Mesodermal cell (in vitro differentiated cells): ENCODE results near the gene SLC36A3.
"Not testable (repeated sequence)": the region's sequence is repeated elsewhere in the genome, so short reads cannot be mapped to it uniquely, and the experiment has no call there.

Experiments used
- H3K27ac ChIP-seq: 2 replicates; pipeline ENCODE4 v1.7.0; 2013; ENCODE audit warnings: mild to moderate bottlenecking, low read depth, low read length, moderate library complexity; ENCODE audit not compliant: severe bottlenecking
- H3K36me3 ChIP-seq: 2 replicates; pipeline ENCODE4 v1.7.1; 2013; ENCODE audit warnings: mild to moderate bottlenecking, low read length, moderate library complexity; ENCODE audit not compliant: control insufficient read depth, insufficient read depth
- H3K4me1 ChIP-seq: one replicate; pipeline ENCODE4 v1.7.1; 2013; ENCODE audit warnings: mild to moderate bottlenecking, low read length; ENCODE audit not compliant: insufficient read depth, control insufficient read depth, poor library complexity, severe bottlenecking
- H3K4me3 ChIP-seq: 2 replicates; pipeline ENCODE4 v1.7.0; 2013; ENCODE audit warnings: low read length, control low read depth, mild to moderate bottlenecking; ENCODE audit not compliant: insufficient read depth, poor library complexity, severe bottlenecking; ENCODE audit errors: extremely low read depth
- H3K9me3 ChIP-seq: 2 replicates; pipeline ENCODE4 v1.7.1; 2013; ENCODE audit warnings: mild to moderate bottlenecking, low read length, moderate library complexity; ENCODE audit not compliant: control insufficient read depth
- WGBS, 2 experiments: methylation state at CpG; one replicate each; pipeline ENCODE4 v1.1.5; 2013; ENCODE audit warnings: missing lambda C conversion rate in 2 of 2; ENCODE audit not compliant: insufficient coverage in 2 of 2; 5-methylcytosine and 5-hydroxymethylcytosine counted together

Gene SLC36A3

GRCh38 chr5:151327585-151327984 lies 24.0 kb upstream of the SLC36A3 start:
- H3K4me1 ChIP-seq = no peaks in the 10 kb centered on the region
- H3K9me3 ChIP-seq = no peaks in the 10 kb centered on the region
- WGBS, 2 experiments = 100% methylated on average over 1 of the region's 2 CpGs; no CpG with 5 or more reads in 1 of the 2 experiments
- H3K4me3 ChIP-seq = no peak overlapping the region
- no peak overlapping the region for H3K27ac ChIP-seq
- no peaks in the 10 kb centered on the region for H3K36me3 ChIP-seq

DNA sequence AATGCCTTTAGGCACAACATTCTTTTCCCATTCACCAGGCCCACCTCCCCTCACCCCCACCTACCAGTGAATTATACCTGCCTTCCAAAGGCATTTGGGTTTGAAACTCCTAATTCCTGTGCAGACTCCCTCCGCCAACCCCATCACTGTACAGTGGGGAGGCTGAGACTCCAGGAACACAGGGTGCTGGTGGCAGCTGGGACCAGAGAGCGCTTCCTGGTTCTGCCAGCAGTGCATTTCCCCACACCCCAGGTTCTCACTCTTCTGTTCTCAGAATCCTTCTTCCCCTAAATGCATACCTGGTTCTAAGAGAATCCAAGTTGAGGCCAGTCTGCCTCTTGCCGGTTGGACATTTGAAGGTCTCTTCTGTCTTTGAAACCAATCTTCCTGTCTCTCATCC lies 22.7 kb upstream of the SLC36A3 start:
- WGBS, 2 experiments = 84 to 86% methylated on average over 2 to 3 of the region's 3 CpGs
- Histone ChIP-seq H3K36me3 (no peaks in the 10 kb centered on the region), H3K4me3 (no peak overlapping the region), H3K9me3 (no peaks in the 10 kb centered on the region), H3K27ac (no peak overlapping the region), H3K4me1 (no peaks in the 10 kb centered on the region)

DNA sequence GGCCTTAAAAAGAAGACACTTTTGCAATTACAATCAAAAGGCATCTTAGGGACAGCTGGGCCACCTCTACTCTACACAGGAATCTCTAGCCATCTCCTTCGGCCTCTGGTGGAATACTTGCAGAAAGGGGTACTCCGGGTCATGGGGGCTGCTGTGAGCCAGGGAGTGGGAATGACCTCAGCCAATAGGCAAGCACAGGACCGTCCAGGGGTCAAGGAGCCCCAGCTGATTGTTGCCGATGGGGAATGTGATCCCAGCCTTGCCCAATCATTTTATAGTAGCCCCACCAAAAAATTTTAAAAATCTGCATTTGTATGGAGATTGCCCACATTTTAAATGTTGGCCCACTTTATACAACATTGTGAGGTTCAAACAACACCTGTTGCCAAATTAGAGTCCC lies 16.9 kb upstream of the SLC36A3 start:
- H3K4me3 ChIP-seq = no peak overlapping the region
- no peaks in the 10 kb centered on the region for H3K36me3 ChIP-seq
- no peak overlapping the region for H3K27ac ChIP-seq
- no peaks in the 10 kb centered on the region for H3K9me3 ChIP-seq
- H3K4me1 ChIP-seq = no peaks in the 10 kb centered on the region
- 89% methylated on average over 3 of the region's 4 CpGs; no CpG with 5 or more reads in 1 of the 2 experiments for WGBS, 2 experiments

GRCh38 chr5:151318850-151319732 lies 15.5 kb upstream of the SLC36A3 start:
- Histone ChIP-seq H3K4me1 (no peaks in the 10 kb centered on the region), H3K27ac (no peak overlapping the region), H3K9me3 (no peaks in the 10 kb centered on the region), H3K36me3 (no peaks in the 10 kb centered on the region), H3K4me3 (no peak overlapping the region)
- 56 to 86% methylated on average over 1 to 2 of the region's 2 CpGs for WGBS, 2 experiments

GRCh38 chr5:151317871-151318270 lies 14.3 kb upstream of the SLC36A3 start:
- Histone ChIP-seq H3K27ac (no peak overlapping the region), H3K9me3 (no peaks in the 10 kb centered on the region)
- WGBS, 2 experiments = 100% methylated on average over 1 of the region's 2 CpGs

GRCh38 chr5:151315998-151316597 lies 12.5 kb upstream of the SLC36A3 start:
- H3K4me1 ChIP-seq = no peaks in the 10 kb centered on the region
- 50 to 64% methylated on average over 3 to 5 of the region's 8 CpGs for WGBS, 2 experiments
- H3K9me3 ChIP-seq = peaks cover 5% of the 10 kb centered on the region
- H3K4me3 ChIP-seq = no peak overlapping the region
- no peak overlapping the region for H3K27ac ChIP-seq
- H3K36me3 ChIP-seq = no peaks in the 10 kb centered on the region

More at GRCh38 chr5:151317871-151318270, 14.3 kb upstream of the SLC36A3 start:
- Histone ChIP-seq H3K4me1 (no peaks in the 10 kb centered on the region), H3K36me3 (no peaks in the 10 kb centered on the region), H3K4me3 (no peak overlapping the region)

- no CpG with 5 or more reads among the region's 2 CpGs for WGBS, 2 experiments
- no peaks in the 10 kb centered on the region for H3K36me3 ChIP-seq
- no peak overlapping the region for H3K27ac ChIP-seq
- no peak overlapping the region for H3K4me3 ChIP-seq
- no peaks in the 10 kb centered on the region for H3K4me1 ChIP-seq
- H3K9me3 ChIP-seq = peaks cover 6% of the 10 kb centered on the region
These were observed 9.8 kb upstream of the SLC36A3 start for GRCh38 chr5:151313357-151313756.

DNA sequence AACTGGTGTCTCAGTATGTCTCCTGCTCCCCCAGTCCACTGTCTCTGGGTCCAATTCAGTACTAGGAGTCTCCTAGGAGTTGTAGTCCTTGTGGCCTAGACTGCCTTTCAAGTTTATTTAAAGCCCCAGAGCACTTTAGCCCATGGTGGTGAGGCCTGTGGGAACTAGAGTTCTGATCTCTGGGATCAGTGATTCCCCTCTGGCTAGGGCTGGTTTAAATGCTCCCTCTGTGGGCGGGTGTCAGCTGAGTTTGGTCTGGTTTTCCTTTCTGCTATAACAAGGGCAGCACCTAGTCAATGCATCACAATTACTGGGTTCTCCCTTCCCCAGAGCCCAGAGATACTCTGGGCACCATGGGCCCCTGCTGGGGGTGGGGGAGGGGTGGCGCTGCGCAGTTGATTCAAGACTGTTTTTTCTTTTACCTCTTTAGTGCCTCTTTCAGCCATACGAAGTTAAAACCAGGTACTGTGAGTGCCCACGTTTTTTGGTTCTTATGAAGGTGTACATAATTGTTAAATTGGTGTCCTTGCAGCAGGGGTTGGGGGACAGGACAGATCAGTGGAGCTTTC lies 9.3 kb upstream of the SLC36A3 start:
- Histone ChIP-seq H3K36me3 (no peaks in the 10 kb centered on the region), H3K9me3 (peaks cover 6% of the 10 kb centered on the region), H3K4me1 (no peaks in the 10 kb centered on the region), H3K4me3 (no peak overlapping the region), H3K27ac (no peak overlapping the region)
- no CpG with 5 or more reads among the region's 5 CpGs for WGBS, 2 experiments

DNA sequence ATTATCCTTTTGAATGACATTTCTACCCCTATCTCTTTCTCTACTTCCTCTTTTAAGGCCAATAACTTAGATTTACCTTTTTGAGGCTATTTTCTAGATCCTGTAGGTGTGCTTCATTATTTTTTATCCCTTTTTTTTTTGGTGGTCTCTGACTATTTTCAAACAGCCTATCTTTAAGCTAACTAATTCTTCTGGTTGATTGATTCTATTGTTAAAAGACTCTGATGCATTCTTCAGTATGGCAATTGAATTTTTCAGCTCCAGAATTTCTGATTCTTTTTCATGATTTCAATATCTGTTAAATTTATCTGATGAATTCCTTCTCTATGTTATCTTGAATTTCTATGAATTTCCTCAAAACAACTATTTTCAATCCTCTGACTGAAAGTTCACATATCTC lies 7.4 kb upstream of the SLC36A3 start:
- Histone ChIP-seq H3K9me3 (peaks cover 6% of the 10 kb centered on the region), H3K4me3 (no peak overlapping the region)

DNA sequence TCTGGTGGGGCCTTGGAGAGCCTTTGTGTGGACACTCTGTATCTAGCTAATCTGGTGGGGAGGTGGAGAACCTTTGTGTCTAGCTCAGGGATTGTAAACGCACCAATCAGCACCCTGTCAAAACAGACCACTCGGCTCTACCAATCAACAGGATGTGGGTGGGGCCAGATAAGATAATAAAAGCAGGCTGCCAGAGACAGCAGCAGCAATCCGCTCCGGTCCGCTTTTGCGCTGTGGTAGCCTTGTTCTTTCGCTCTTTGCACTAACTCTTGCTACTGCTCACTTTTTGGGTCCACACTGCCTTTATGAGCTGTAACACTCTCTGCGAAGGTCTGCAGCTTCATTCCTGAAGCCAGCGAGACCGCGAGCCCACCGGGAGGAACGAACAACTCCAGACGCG lies 6.3 kb upstream of the SLC36A3 start:
- 81 to 98% methylated on average over 12 to 15 of the region's 15 CpGs for WGBS, 2 experiments

More for the DNA sequence above, 7.4 kb upstream of the SLC36A3 start:
- H3K27ac ChIP-seq = no peak overlapping the region
- no peaks in the 10 kb centered on the region for H3K4me1 ChIP-seq
- no peaks in the 10 kb centered on the region for H3K36me3 ChIP-seq

DNA sequence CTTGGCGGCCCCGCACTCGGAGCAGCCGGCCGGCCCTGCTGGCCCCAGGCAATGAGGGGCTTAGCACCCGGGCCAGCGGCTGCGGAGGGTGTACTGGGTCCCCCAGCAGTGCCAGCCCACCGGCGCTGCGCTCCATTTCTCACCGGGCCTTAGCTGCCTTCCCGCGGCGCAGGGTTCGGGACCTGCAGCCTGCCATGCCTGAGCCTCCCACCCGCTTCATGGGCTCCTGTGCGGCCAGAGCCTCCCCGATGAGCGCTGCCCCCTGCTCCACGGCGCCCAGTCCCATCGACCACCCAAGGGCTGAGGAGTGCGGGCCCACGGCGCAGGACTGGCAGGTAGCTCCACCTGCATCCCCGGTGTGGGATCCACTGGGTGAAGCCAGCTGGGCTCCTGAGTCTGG lies 5.7 kb upstream of the SLC36A3 start:
- H3K9me3 ChIP-seq, H3K36me3 ChIP-seq, H3K4me3 ChIP-seq, H3K27ac ChIP-seq, H3K4me1 ChIP-seq: not testable (repeated sequence)
- 97 to 100% methylated on average over 13 to 19 of the region's 27 CpGs for WGBS, 2 experiments

More for the DNA sequence above, 6.3 kb upstream of the SLC36A3 start:
- H3K4me1 ChIP-seq, H3K9me3 ChIP-seq, H3K27ac ChIP-seq, H3K36me3 ChIP-seq, H3K4me3 ChIP-seq: not testable (repeated sequence)
